T-helper 9 cell (primary cell): ENCODE results near the gene LRRC53.
A peak's percentile ranks its signal among the peaks of the same experiment; 100 is the strongest.

Source experiments
- DNase-seq: peaks from one replicate; pipeline ENCODE4 v3.0.0-alpha.2; 2020
- total RNA-seq, 2 donors: gene quantifications; one replicate each; lab custom pipeline; 2026; lab: John Stamatoyannopoulos, UW

LRRC53 gene
- total RNA-seq, result 0 reads per million in 2 donors

GRCh38 chr1:74512170-74512915, at the start of gene LRRC53:
TSS of gene LRRC53 (minus strand) at chr1:74512611. CDS start at chr1:74483349, 29,262 bp downstream.
- no peak for DNase-seq

- no peak for DNase-seq
Measured at GRCh38 chr1:74549932-74550331, 37.5 kb upstream of the LRRC53 start.

GRCh38 chr1:74548961-74549750, 36.7 kb upstream of the LRRC53 start:
- no peak for DNase-seq

GRCh38 chr1:74545821-74546220, 33.4 kb upstream of the LRRC53 start:
- no peak for DNase-seq

GRCh38 chr1:74534241-74534640, 21.8 kb upstream of the LRRC53 start:
- no peak for DNase-seq

- DNase-seq, result no peak
Measured at GRCh38 chr1:74531796-74532195, 19.4 kb upstream of the LRRC53 start.

- no peak for DNase-seq
Measured at GRCh38 chr1:74530892-74531291, 18.5 kb upstream of the LRRC53 start.

- DNase-seq, result no peak
Measured at GRCh38 chr1:74528123-74528522, 15.7 kb upstream of the LRRC53 start.

GRCh38 chr1:74526708-74527107, 14.3 kb upstream of the LRRC53 start:
- DNase-seq, result no peak

GRCh38 chr1:74523873-74524480, 11.6 kb upstream of the LRRC53 start:
- DNase-seq, result no peak

GRCh38 chr1:74522148-74522547, 9.7 kb upstream of the LRRC53 start:
- DNase-seq, result no peak

GRCh38 chr1:74517599-74518051, 5.2 kb upstream of the LRRC53 start:
- DNase-seq, result no peak

GRCh38 chr1:74513411-74514300, 1.2 kb upstream of the LRRC53 start:
- DNase-seq, result no peak

- no peak for DNase-seq
Measured at GRCh38 chr1:74508449-74508848, 4.0 kb downstream of the LRRC53 start.

GRCh38 chr1:74505928-74506710, 6.3 kb downstream of the LRRC53 start:
- no peak for DNase-seq

GRCh38 chr1:74504933-74505512, 7.4 kb downstream of the LRRC53 start:
- no peak for DNase-seq

- peak; percentile 1 for DNase-seq
Measured at GRCh38 chr1:74504125-74504932, 8.1 kb downstream of the LRRC53 start.

GRCh38 chr1:74502858-74503257, 9.6 kb downstream of the LRRC53 start:
- DNase-seq, result no peak

GRCh38 chr1:74502432-74502831, 10.0 kb downstream of the LRRC53 start:
- no peak for DNase-seq

- DNase-seq, result no peak
Measured at GRCh38 chr1:74498901-74499300, 13.5 kb downstream of the LRRC53 start.
